HepG2 (cell line): ENCODE results near the gene RAPGEF2.

Source experiments
- FIP1L1 ChIP-seq: fragments of 200-400 bp; formaldehyde crosslinking; IDR thresholded peaks from 2 replicates; pipeline ENCODE4 v1.6.1; 2018; ENCODE audit warnings: low read depth, mild to moderate bottlenecking, low read length, moderate library complexity, borderline replicate concordance; ENCODE audit not compliant: insufficient read depth
- MLLT10 ChIP-seq: sonication (generic); formaldehyde crosslinking; IDR thresholded peaks from 2 replicates; pipeline ENCODE4 v1.4.0; 2020; ENCODE audit warnings: missing genetic modification reagents
- ZBTB1 ChIP-seq: sonication (generic); formaldehyde crosslinking; IDR thresholded peaks from 2 replicates; pipeline ENCODE4 v1.4.0; 2020; ENCODE audit warnings: missing genetic modification reagents, borderline replicate concordance
- ZMAT3 ChIP-seq: sonication (generic); formaldehyde crosslinking; conservative IDR thresholded peaks from 2 replicates; pipeline ENCODE4 v1.7.0; 2021; ENCODE audit warnings: missing genetic modification reagents
- ZNF747 ChIP-seq: sonication (generic); formaldehyde crosslinking; IDR thresholded peaks from 2 replicates; pipeline ENCODE4 v1.8.1; 2023; ENCODE audit warnings: missing genetic modification reagents, mild to moderate bottlenecking, borderline replicate concordance
- TF ChIP-seq, protein P1 (sequence below): sonication (generic); formaldehyde crosslinking; IDR thresholded peaks from 2 replicates; pipeline ENCODE4 v1.5.0; 2020; ENCODE audit warnings: mild to moderate bottlenecking, missing genetic modification reagents, moderate library complexity
- TF ChIP-seq, protein P2 (sequence below): IDR thresholded peaks from 2 replicates; pipeline ENCODE4 v1.6.1; 2016; ENCODE audit warnings: missing compliant biosample characterization, missing genetic modification reagents, borderline replicate concordance
- TF ChIP-seq, protein P3 (sequence below): IDR thresholded peaks from 2 replicates; pipeline ENCODE4 v1.6.1; 2016; ENCODE audit warnings: missing compliant biosample characterization, missing genetic modification reagents, borderline replicate concordance

DNA sequence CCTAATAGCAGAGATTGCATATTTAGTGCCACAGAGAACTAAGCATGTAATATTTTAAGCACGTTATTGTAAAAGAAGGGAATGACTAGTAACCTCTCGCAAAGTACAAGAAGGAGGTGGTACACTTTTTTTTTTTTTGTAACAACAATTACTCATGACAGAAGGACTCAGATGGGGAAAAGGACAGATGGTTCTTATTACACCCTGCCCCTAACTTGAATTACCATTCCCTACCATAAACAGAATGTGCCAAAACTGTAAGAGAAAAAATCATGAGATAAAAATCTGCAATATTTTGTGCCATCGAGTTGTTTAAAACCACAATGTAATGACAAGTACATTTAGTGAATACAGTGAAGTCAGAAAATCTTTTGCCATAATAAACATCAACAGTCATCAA lies 33.0 kb upstream of the RAPGEF2 start:
- TF ChIP-seq ZNF747 (no peak), MLLT10 (CRISPR knock-in tag) (no peak), ZMAT3 (no peak), FIP1L1 (no peak), ZBTB1 (no peak)
- TF ChIP-seq, protein P1, sequence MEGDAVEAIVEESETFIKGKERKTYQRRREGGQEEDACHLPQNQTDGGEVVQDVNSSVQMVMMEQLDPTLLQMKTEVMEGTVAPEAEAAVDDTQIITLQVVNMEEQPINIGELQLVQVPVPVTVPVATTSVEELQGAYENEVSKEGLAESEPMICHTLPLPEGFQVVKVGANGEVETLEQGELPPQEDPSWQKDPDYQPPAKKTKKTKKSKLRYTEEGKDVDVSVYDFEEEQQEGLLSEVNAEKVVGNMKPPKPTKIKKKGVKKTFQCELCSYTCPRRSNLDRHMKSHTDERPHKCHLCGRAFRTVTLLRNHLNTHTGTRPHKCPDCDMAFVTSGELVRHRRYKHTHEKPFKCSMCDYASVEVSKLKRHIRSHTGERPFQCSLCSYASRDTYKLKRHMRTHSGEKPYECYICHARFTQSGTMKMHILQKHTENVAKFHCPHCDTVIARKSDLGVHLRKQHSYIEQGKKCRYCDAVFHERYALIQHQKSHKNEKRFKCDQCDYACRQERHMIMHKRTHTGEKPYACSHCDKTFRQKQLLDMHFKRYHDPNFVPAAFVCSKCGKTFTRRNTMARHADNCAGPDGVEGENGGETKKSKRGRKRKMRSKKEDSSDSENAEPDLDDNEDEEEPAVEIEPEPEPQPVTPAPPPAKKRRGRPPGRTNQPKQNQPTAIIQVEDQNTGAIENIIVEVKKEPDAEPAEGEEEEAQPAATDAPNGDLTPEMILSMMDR (CRISPR knock-in tag) = no peak
- TF ChIP-seq, protein P2, sequence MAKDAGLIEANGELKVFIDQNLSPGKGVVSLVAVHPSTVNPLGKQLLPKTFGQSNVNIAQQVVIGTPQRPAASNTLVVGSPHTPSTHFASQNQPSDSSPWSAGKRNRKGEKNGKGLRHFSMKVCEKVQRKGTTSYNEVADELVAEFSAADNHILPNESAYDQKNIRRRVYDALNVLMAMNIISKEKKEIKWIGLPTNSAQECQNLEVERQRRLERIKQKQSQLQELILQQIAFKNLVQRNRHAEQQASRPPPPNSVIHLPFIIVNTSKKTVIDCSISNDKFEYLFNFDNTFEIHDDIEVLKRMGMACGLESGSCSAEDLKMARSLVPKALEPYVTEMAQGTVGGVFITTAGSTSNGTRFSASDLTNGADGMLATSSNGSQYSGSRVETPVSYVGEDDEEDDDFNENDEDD = no peak
- TF ChIP-seq, protein P3, sequence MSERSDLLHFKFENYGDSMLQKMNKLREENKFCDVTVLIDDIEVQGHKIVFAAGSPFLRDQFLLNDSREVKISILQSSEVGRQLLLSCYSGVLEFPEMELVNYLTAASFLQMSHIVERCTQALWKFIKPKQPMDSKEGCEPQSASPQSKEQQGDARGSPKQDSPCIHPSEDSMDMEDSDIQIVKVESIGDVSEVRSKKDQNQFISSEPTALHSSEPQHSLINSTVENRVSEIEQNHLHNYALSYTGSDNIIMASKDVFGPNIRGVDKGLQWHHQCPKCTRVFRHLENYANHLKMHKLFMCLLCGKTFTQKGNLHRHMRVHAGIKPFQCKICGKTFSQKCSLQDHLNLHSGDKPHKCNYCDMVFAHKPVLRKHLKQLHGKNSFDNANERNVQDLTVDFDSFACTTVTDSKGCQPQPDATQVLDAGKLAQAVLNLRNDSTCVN (CRISPR knock-in tag) = no peak
